GM12891 (cell line): ENCODE measurements around the gene REC8.

Source experiments
- DNase-seq: peaks from one replicate; pipeline ENCODE4 v3.0.0; 2011; ENCODE audit warnings: low spot score; ENCODE audit not compliant: insufficient read length
- FAIRE-seq: peaks from 2 replicates; lab custom pipeline; 2011; peaks lifted over from hg19 to GRCh38; lab: Jason Lieb, UNC
- PAX5 ChIP-seq: IDR thresholded peaks from 2 replicates; pipeline ENCODE4 v1.6.1; 2011; ENCODE audit warnings: low read length, moderate library complexity, mild to moderate bottlenecking; ENCODE audit not compliant: insufficient read depth, severe bottlenecking
- POLR2A ChIP-seq: IDR thresholded peaks from 2 replicates; pipeline ENCODE4 v1.6.1; 2011; ENCODE audit warnings: low read depth, low read length, control low read depth
- POLR2AphosphoS5 ChIP-seq: IDR thresholded peaks from 2 replicates; pipeline ENCODE4 v1.6.1; 2011; ENCODE audit warnings: low read depth, low read length, control low read depth
- POU2F2 ChIP-seq: IDR thresholded peaks from 2 replicates; pipeline ENCODE4 v1.6.1; 2011; ENCODE audit warnings: low read depth, mild to moderate bottlenecking, control low read depth, low read length, moderate library complexity
- SPI1 ChIP-seq: IDR thresholded peaks from 2 replicates; pipeline ENCODE4 v1.6.1; 2011; ENCODE audit warnings: low read depth, low read length, control low read depth
- TAF1 ChIP-seq: IDR thresholded peaks from 2 replicates; pipeline ENCODE4 v1.6.1; 2011; ENCODE audit warnings: low read depth, low read length, control low read depth

REC8 gene

DNA sequence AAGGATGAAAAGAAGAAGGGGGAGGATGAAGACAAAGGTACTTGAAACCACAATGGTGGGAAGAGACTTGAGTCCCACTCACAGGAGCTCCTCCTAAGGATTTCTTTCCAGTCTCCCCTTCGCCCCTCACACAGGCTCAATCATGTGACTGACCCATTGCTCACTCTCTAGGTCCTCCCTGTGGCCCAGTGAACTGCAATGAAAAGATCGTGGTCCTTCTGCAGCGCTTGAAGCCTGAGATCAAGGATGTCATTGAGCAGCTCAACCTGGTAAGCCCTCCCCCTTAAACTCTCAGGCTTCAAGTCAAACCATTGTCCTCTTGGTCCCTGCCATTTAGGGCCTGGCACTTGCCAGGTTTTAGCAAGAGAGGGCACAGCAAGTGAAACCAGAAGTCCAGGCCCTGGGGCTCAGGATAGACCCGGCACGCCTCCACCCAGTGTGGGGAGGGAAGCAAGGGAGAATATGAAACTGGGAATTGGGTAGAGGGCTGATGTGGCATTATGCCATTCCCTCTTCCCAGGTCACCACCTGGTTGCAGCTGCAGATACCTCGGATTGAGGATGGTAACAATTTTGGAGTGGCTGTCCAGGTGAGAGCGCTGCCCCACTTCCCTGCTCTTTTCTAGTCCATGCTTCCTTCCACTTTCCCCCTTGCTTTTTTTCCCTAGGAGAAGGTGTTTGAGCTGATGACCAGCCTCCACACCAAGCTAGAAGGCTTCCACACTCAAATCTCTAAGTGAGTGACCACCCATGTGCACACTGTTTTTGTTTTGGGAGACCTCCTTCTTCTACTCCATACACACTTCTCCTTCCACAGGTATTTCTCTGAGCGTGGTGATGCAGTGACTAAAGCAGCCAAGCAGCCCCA, 34.1 kb upstream of the REC8 start:
- peak; percentile 53; the same call in 1 of the 2 replicates for TF ChIP-seq POLR2A
- no peak for TF ChIP-seq TAF1
- FAIRE-seq (no peak), DNase-seq (no peak)

DNA sequence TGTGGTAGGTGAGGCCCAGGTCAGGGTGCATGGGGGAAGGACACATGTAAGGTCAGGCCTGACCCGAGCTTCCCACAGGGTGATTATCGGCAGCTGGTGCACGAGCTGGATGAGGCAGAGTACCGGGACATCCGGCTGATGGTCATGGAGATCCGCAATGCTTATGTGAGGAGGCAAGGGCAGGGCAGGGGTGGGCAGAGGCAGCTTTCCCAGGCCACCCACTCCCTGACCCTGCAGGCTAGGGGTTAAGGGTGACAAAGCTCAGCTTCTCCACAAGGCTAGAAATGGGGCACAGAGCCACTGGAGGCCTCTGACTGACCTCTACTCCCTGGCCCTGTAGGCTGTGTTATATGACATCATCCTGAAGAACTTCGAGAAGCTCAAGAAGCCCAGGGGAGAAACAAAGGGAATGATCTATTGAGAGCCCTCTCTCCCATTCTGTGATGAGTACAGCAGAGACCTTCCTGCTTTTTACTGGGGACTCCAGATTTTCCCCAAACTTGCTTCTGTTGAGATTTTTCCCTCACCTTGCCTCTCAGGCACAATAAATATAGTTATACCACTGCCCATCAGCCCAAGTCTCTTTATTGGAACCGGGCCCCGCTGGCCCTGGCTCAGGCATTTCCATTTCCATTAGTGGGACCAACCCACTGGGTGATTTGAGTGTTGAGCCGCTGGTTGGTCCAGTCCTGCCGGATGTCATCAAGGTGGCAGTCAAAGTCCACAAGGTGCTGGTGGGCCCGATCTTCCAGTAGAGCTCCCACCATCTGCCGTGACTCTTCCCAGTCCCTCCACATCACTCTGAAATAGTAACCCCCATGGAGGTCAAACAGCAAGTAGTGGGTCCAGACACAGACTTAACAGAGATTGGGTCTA, 33.2 kb upstream of the REC8 start:
- no peak for DNase-seq
- TF ChIP-seq POLR2AphosphoS5 (no peak), PAX5 (no peak), SPI1 (no peak), TAF1 (no peak), POU2F2 (no peak), POLR2A (no peak)
- no peak for FAIRE-seq

GRCh38 chr14:24139272-24139934, 32.5 kb upstream of the REC8 start:
- FAIRE-seq (no peak), DNase-seq (no peak)
- TF ChIP-seq TAF1: no peak
- TF ChIP-seq POLR2A: no peak
- no peak for TF ChIP-seq POU2F2
- TF ChIP-seq SPI1: no peak
- no peak for TF ChIP-seq PAX5
- no peak for TF ChIP-seq POLR2AphosphoS5

DNA sequence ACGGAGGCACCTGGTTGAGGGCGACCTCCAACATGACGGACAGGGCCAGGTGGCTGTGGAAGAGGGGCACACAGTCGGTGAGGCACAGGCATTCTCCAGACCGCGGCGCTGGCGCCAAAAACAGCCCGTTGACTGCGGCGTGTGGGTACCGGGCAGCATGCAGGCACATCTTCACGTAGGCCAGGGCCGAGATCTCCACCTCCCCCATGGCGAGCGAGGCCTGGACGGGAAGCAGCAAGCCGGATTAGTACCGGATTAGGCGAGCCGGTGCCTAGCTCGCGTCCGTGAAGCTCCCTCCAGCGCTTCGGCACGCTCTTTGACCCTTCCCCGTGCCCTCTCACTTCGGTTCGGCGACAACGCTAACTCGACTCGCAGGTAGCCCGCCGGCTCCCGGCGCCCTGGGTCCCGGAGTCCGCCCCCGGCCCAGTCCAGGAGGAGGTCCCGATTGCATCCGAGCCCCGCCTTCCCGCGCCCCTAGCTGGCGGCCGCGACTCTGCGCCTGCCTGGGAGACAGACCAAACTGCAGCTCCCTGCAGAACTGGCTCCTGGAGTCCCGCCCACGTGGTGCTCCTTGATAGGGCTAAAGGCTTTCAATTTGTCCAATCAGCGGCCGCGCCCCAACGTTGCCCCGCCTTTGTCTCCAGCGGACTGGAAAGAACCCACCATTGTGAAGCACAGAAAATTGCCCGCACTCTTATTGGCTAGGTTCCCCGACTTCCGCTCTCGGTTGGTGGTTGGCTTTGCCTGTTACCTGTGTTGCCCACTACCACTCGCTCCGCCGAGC, 30.6 kb upstream of the REC8 start, which contains the start of gene EMC9:
Gene EMC9, minus strand, starts transcription at position 495 of the 784 bp plus-strand sequence. Its CDS starts 287 bp downstream, at position 208.
- TF ChIP-seq POLR2AphosphoS5: peak; percentile 83
- peak; percentile 53 for TF ChIP-seq POU2F2
- TF ChIP-seq SPI1: peak; percentile 74
- peak; percentile 7 for TF ChIP-seq TAF1
- TF ChIP-seq PAX5: peak; percentile 72
- peak; percentile 78; the same call in 1 of the 2 replicates for TF ChIP-seq POLR2A
- peak; percentile 96 for DNase-seq
- FAIRE-seq: peak; percentile 82

GRCh38 chr14:24143511-24143910, 28.4 kb upstream of the REC8 start:
- TF ChIP-seq POLR2AphosphoS5 (no peak), TAF1 (no peak), SPI1 (no peak)
- DNase-seq (no peak), FAIRE-seq (no peak)

GRCh38 chr14:24144451-24144850, 27.4 kb upstream of the REC8 start:
- no peak for FAIRE-seq

GRCh38 chr14:24145219-24145618, 26.7 kb upstream of the REC8 start:
- no peak for FAIRE-seq
- no peak for DNase-seq
- TF ChIP-seq SPI1 (no peak), POLR2AphosphoS5 (no peak), TAF1 (no peak), POLR2A (no peak), PAX5 (no peak), POU2F2 (no peak)

More at GRCh38 chr14:24144451-24144850, 27.4 kb upstream of the REC8 start:
- TF ChIP-seq POLR2A: no peak
- TF ChIP-seq PAX5: no peak
- TF ChIP-seq SPI1: no peak
- no peak for TF ChIP-seq POLR2AphosphoS5
- TF ChIP-seq TAF1: no peak
- TF ChIP-seq POU2F2: no peak
- DNase-seq: no peak

DNA sequence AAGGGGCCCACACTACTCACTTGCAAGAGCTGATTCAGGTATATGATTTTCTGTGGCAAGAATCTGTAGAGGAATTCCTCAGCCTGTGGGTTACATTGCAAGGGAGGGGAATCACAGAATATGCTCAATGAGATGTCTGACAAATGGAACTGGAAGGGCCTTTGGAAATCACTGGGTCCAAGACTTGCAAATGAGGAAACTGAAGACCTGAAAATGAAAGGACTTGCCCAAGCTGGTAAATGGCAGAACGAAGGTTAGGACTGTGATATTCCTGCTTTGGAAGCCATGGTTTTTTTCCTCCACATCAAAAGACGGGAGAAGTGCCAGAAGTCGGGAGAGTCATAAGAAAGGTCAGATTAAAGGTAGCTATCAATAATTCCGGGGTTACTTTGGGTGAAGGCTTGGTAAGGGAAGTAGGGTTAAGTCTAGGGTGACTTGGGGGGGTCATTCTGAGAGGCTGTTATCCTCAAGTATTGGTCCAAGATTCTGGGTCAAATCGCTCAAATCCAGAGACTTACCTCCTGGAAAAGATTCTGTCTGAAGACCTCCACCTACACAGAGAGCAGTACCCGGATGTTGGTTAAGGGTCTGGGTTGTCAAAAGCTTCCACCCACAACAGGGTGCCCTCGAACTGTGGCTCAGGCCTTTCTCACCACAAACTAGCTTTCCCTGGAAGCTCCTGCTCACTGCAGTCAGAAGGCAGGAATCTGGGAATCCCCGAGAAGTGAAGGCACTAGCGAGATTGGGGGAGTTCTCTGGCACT, 26.0 kb upstream of the REC8 start:
- no peak for DNase-seq
- TF ChIP-seq POLR2A (no peak), POU2F2 (no peak), POLR2AphosphoS5 (no peak), SPI1 (no peak), PAX5 (no peak), TAF1 (no peak)
- peak; percentile 23 for FAIRE-seq
